Naive B cell (primary cell): ENCODE results near the gene FARS2. TPM values are rescaled to one million over a fixed set of nuclear protein-coding genes. Genes with fewer than 3 reads are reported as not detected.

Source experiments
- ATAC-seq, 2 donors: fragments of 150-1000 bp; cut with Tn5 transposase; 2 replicates each; pipeline ENCODE4 v1.10.0; 2021; ENCODE audit warnings: low read depth in 2 of 2, mild to moderate bottlenecking in 2 of 2, moderate library complexity in 2 of 2
- DNase-seq: peaks from one replicate; pipeline ENCODE4 v3.0.0; 2022
- H3K27ac Mint-ChIP-seq, 6 donors: one replicate each; pipeline ENCODE4 v1.8.0; 2020 to 2022; ENCODE audit warnings: mild to moderate bottlenecking in 6 of 6, mixed read lengths in 6 of 6, moderate library complexity in 5 of 6, inconsistent platforms in 2 of 6
- H3K27me3 Mint-ChIP-seq, 3 donors: one replicate each; pipeline ENCODE4 v1.8.0; 2021 to 2022; ENCODE audit warnings: mixed read lengths in 3 of 3, mild to moderate bottlenecking in 1 of 3
- H3K36me3 Mint-ChIP-seq, 2 donors: one replicate each; pipeline ENCODE4 v1.8.0; 2020 to 2022; ENCODE audit warnings: mixed read lengths in 2 of 2, inconsistent platforms in 1 of 2, mild to moderate bottlenecking in 1 of 2
- H3K4me1 Mint-ChIP-seq, 3 donors: one replicate each; pipeline ENCODE4 v1.8.0; 2020 to 2022; ENCODE audit warnings: mixed read lengths in 3 of 3, inconsistent platforms in 1 of 3, mild to moderate bottlenecking in 1 of 3, moderate library complexity in 1 of 3
- H3K4me3 Mint-ChIP-seq, 8 donors: one replicate each; pipeline ENCODE4 v1.8.0; 2020 to 2022; ENCODE audit warnings: mild to moderate bottlenecking in 8 of 8, mixed read lengths in 8 of 8, moderate library complexity in 8 of 8, inconsistent platforms in 2 of 8
- H3K9me3 Mint-ChIP-seq, 7 donors: one replicate each; pipeline ENCODE4 v1.8.0; 2020 to 2022; ENCODE audit warnings: mixed read lengths in 7 of 7, mild to moderate bottlenecking in 5 of 7, inconsistent platforms in 2 of 7, moderate library complexity in 1 of 7
- polyA plus RNA-seq, 6 donors: library from polyadenylated mRNA; unstranded; fragments of 300-500 nt; fragmentation: Illumina TruSeq; gene quantifications; one replicate each; pipeline ENCODE4 v1.2.3, GENCODE V29; 2021; ENCODE audit warnings: low read depth in 6 of 6

FARS2 gene
- polyA plus RNA-seq, 6 donors from 2014 or later, result 25.7 to 35.9 (median 27.6) TPM

GRCh38 chr6:5749016-5749650 is 487.8 kb downstream of the FARS2 start:
- ATAC-seq, result no peak
- Mint-ChIP-seq H3K4me3 (no peak overlapping the region), H3K36me3 (peaks cover 22 to 43% of the 10 kb centered on the region in 2 donors), H3K27ac (peak overlapping the region in 5 of 6 donors; percentile 19 to 93 (median 79)), H3K27me3 (no peaks in the 10 kb centered on the region), H3K9me3 (peaks cover 4 to 18% (median 8%) of the 10 kb centered on the region in 7 donors), H3K4me1 (peaks cover 6 to 27% (median 13%) of the 10 kb centered on the region in 3 donors)
- no peak for DNase-seq

GRCh38 chr6:5749651-5750215 is 488.4 kb downstream of the FARS2 start:
- H3K36me3 Mint-ChIP-seq, result peaks cover 23 to 49% of the 10 kb centered on the region in 2 donors
- no peak overlapping the region for H3K4me3 Mint-ChIP-seq
- peaks cover 6 to 24% (median 14%) of the 10 kb centered on the region in 7 donors for H3K9me3 Mint-ChIP-seq
- peak overlapping the region in 3 of 6 donors; percentile 19 to 74 (median 72) for H3K27ac Mint-ChIP-seq
- no peaks in the 10 kb centered on the region for H3K27me3 Mint-ChIP-seq
- no peak for DNase-seq
- H3K4me1 Mint-ChIP-seq, result peaks cover 6 to 27% (median 13%) of the 10 kb centered on the region in 3 donors
- ATAC-seq, result no peak

- Mint-ChIP-seq H3K4me1 (peaks cover 17 to 34% (median 21%) of the 10 kb centered on the region in 3 donors), H3K9me3 (peaks cover 12 to 44% (median 28%) of the 10 kb centered on the region in 7 donors), H3K27me3 (no peaks in the 10 kb centered on the region), H3K27ac (peak overlapping the region in 2 of 6 donors; percentile 49 to 79), H3K36me3 (peaks cover 35 to 67% of the 10 kb centered on the region in 2 donors), H3K4me3 (no peak overlapping the region)
- ATAC-seq (no peak), DNase-seq (no peak)
These were observed 490.4 kb downstream of the FARS2 start for GRCh38 chr6:5751525-5752390.

- Mint-ChIP-seq H3K4me1 (peaks cover 17 to 28% (median 19%) of the 10 kb centered on the region in 3 donors), H3K27me3 (no peaks in the 10 kb centered on the region), H3K4me3 (no peak overlapping the region), H3K9me3 (peaks cover 12 to 46% (median 28%) of the 10 kb centered on the region in 7 donors), H3K27ac (no peak overlapping the region), H3K36me3 (peaks cover 35 to 67% of the 10 kb centered on the region in 2 donors)
- DNase-seq (no peak), ATAC-seq (no peak)
These were observed 491.0 kb downstream of the FARS2 start for GRCh38 chr6:5752391-5752680.

GRCh38 chr6:5753209-5753608 is 491.9 kb downstream of the FARS2 start:
- H3K4me1 Mint-ChIP-seq, result peaks cover 17 to 24% (median 17%) of the 10 kb centered on the region in 3 donors
- peaks cover 12 to 46% (median 28%) of the 10 kb centered on the region in 7 donors for H3K9me3 Mint-ChIP-seq
- H3K36me3 Mint-ChIP-seq, result peaks cover 35 to 67% of the 10 kb centered on the region in 2 donors
- no peak overlapping the region for H3K4me3 Mint-ChIP-seq
- DNase-seq (no peak), ATAC-seq (no peak)
- H3K27ac Mint-ChIP-seq, result peak overlapping the region in 1 of 6 donors; percentile 42
- no peaks in the 10 kb centered on the region for H3K27me3 Mint-ChIP-seq

- Mint-ChIP-seq H3K36me3 (peaks cover 35 to 55% of the 10 kb centered on the region in 2 donors), H3K4me1 (peaks cover 11 to 14% (median 13%) of the 10 kb centered on the region in 3 donors), H3K27ac (no peak overlapping the region), H3K4me3 (peak overlapping the region in 1 of 8 donors; percentile 68), H3K9me3 (peaks cover 9 to 46% (median 28%) of the 10 kb centered on the region in 7 donors), H3K27me3 (no peaks in the 10 kb centered on the region)
- DNase-seq (no peak), ATAC-seq (no peak)
These were observed 493.6 kb downstream of the FARS2 start for GRCh38 chr6:5754904-5755303.

- H3K27ac Mint-ChIP-seq, result no peak overlapping the region
- peaks cover 32 to 48% (median 37%) of the 10 kb centered on the region in 3 donors for H3K4me1 Mint-ChIP-seq
- H3K36me3 Mint-ChIP-seq, result peaks cover 12 to 20% of the 10 kb centered on the region in 2 donors
- no peaks in the 10 kb centered on the region for H3K27me3 Mint-ChIP-seq
- no peak for DNase-seq
- ATAC-seq, result no peak
- no peak overlapping the region for H3K4me3 Mint-ChIP-seq
- H3K9me3 Mint-ChIP-seq, result peaks cover 7 to 24% (median 18%) of the 10 kb centered on the region in 7 donors
These were observed 498.3 kb downstream of the FARS2 start for GRCh38 chr6:5759571-5759970.

- ATAC-seq, result no peak
- Mint-ChIP-seq H3K36me3 (peaks cover under 1 to 2% of the 10 kb centered on the region in 2 donors), H3K27me3 (no peaks in the 10 kb centered on the region), H3K9me3 (peaks cover 0 to 6% (median 2%) of the 10 kb centered on the region in 7 donors), H3K4me3 (no peak overlapping the region), H3K27ac (no peak overlapping the region), H3K4me1 (peaks cover 37 to 53% (median 45%) of the 10 kb centered on the region in 3 donors)
- no peak for DNase-seq
These were observed 500.1 kb downstream of the FARS2 start for GRCh38 chr6:5761370-5761769.

GRCh38 chr6:5762561-5762968 is 501.3 kb downstream of the FARS2 start:
- Mint-ChIP-seq H3K4me3 (peak overlapping the region in 1 of 8 donors; percentile 43), H3K4me1 (peaks cover 41 to 53% (median 45%) of the 10 kb centered on the region in 3 donors), H3K36me3 (no peaks in the 10 kb centered on the region), H3K9me3 (peaks cover 0 to 2% (median 0%) of the 10 kb centered on the region in 7 donors), H3K27ac (peak overlapping the region; percentile 38 to 93 (median 60)), H3K27me3 (no peaks in the 10 kb centered on the region)
- DNase-seq (no peak), ATAC-seq (no peak)

GRCh38 chr6:5763407-5763806 is 502.1 kb downstream of the FARS2 start:
- no peaks in the 10 kb centered on the region for H3K36me3 Mint-ChIP-seq
- DNase-seq, result no peak
- ATAC-seq, result no peak
- no peaks in the 10 kb centered on the region for H3K27me3 Mint-ChIP-seq
- peaks cover 41 to 53% (median 45%) of the 10 kb centered on the region in 3 donors for H3K4me1 Mint-ChIP-seq
- H3K4me3 Mint-ChIP-seq, result peak overlapping the region in 1 of 8 donors; percentile 14
- peak overlapping the region in 4 of 6 donors; percentile 46 to 69 (median 66) for H3K27ac Mint-ChIP-seq
- peaks cover 0 to 2% (median 0%) of the 10 kb centered on the region in 7 donors for H3K9me3 Mint-ChIP-seq

GRCh38 chr6:5763871-5764270 is 502.6 kb downstream of the FARS2 start:
- no peaks in the 10 kb centered on the region for H3K27me3 Mint-ChIP-seq
- peaks cover 0 to 4% (median 0%) of the 10 kb centered on the region in 7 donors for H3K9me3 Mint-ChIP-seq
- peak; percentile 89 to 90 for ATAC-seq
- H3K4me1 Mint-ChIP-seq, result peaks cover 41 to 53% (median 45%) of the 10 kb centered on the region in 3 donors
- DNase-seq, result peak; percentile 28
- no peaks in the 10 kb centered on the region for H3K36me3 Mint-ChIP-seq
- peak overlapping the region in 4 of 6 donors; percentile 32 to 83 (median 61) for H3K27ac Mint-ChIP-seq
- H3K4me3 Mint-ChIP-seq, result peak overlapping the region in 3 of 8 donors; percentile 2 to 80 (median 51)

GRCh38 chr6:5764401-5764955 is 503.2 kb downstream of the FARS2 start:
- Mint-ChIP-seq H3K27ac (peak overlapping the region in 4 of 6 donors; percentile 11 to 53 (median 22)), H3K9me3 (peaks cover 0 to 5% (median 0%) of the 10 kb centered on the region in 7 donors), H3K36me3 (no peaks in the 10 kb centered on the region), H3K4me1 (peaks cover 41 to 57% (median 50%) of the 10 kb centered on the region in 3 donors), H3K4me3 (peak overlapping the region in 2 of 8 donors; percentile 7 to 80), H3K27me3 (no peaks in the 10 kb centered on the region)
- peak; percentile 18 to 36 for ATAC-seq
- DNase-seq, result no peak
